Endodermal cell (in vitro differentiated cells): ENCODE measurements around the gene DLGAP1. TPM values are rescaled to one million over a fixed set of nuclear protein-coding genes. Genes with fewer than 3 reads are reported as not detected.

Experiments
- DNase-seq: peaks from one replicate; pipeline ENCODE4 v3.0.0-alpha.2; 2017
- H3K27ac ChIP-seq: 2 replicates; pipeline ENCODE4 v1.5.1; 2013; ENCODE audit warnings: mild to moderate bottlenecking, low read depth, low read length, moderate library complexity
- H3K27me3 ChIP-seq: 2 replicates; pipeline ENCODE4 v1.6.1; 2013; ENCODE audit warnings: mild to moderate bottlenecking, low read length, moderate library complexity; ENCODE audit not compliant: insufficient read depth, control insufficient read depth, poor library complexity, severe bottlenecking
- H3K36me3 ChIP-seq: 2 replicates; pipeline ENCODE4 v1.7.0; 2013; ENCODE audit warnings: mild to moderate bottlenecking, low read length, moderate library complexity; ENCODE audit not compliant: control insufficient read depth, insufficient read depth
- H3K4me1 ChIP-seq: one replicate; pipeline ENCODE4 v1.7.0; 2013; ENCODE audit warnings: low read length; ENCODE audit not compliant: control insufficient read depth, insufficient read depth
- H3K4me3 ChIP-seq: 2 replicates; pipeline ENCODE4 v1.5.1; 2013; ENCODE audit warnings: mild to moderate bottlenecking, low read length, moderate library complexity
- H3K9ac ChIP-seq: 2 replicates; pipeline ENCODE4 v1.6.1; 2013; ENCODE audit warnings: mild to moderate bottlenecking, low read length, moderate library complexity; ENCODE audit not compliant: poor library complexity, severe bottlenecking; ENCODE audit errors: extremely low read depth
- H3K9me3 ChIP-seq: 2 replicates; pipeline ENCODE4 v1.6.1; 2013; ENCODE audit warnings: mild to moderate bottlenecking, low read length, moderate library complexity; ENCODE audit not compliant: control insufficient read depth
- H3K27ac Mint-ChIP-seq: 2 replicates; pipeline ENCODE4 v1.8.0; 2020; ENCODE audit warnings: mixed read lengths
- H3K27me3 Mint-ChIP-seq: 2 replicates; pipeline ENCODE4 v1.8.0; 2021; ENCODE audit warnings: mild to moderate bottlenecking, mixed read lengths; ENCODE audit not compliant: insufficient read depth
- H3K36me3 Mint-ChIP-seq: 2 replicates; pipeline ENCODE4 v1.8.0; 2020; ENCODE audit warnings: low read depth, mixed read lengths
- H3K4me1 Mint-ChIP-seq: 2 replicates; pipeline ENCODE4 v1.8.0; 2020; ENCODE audit warnings: mixed read lengths
- H3K4me3 Mint-ChIP-seq: 2 replicates; pipeline ENCODE4 v1.8.0; 2020; ENCODE audit warnings: mild to moderate bottlenecking, moderate library complexity, mixed read lengths
- H3K9me3 Mint-ChIP-seq: 2 replicates; pipeline ENCODE4 v1.8.0; 2020; ENCODE audit warnings: mild to moderate bottlenecking, mixed read lengths
- CTCF ChIP-seq: fragments of 200-600 bp; sonication (generic); conservative IDR thresholded peaks from 2 replicates; pipeline ENCODE4 v1.5.0; 2021; ENCODE audit warnings: antibody characterized with exemption, mild to moderate bottlenecking
- WGBS, 2 experiments: methylation state at CpG; one replicate each; pipeline versions ENCODE4 v1.1.5 to v1.1.7; 2013; ENCODE audit warnings: missing lambda C conversion rate in 2 of 2, mixed read lengths in 1 of 2; ENCODE audit not compliant: insufficient coverage in 1 of 2, insufficient read length in 1 of 2; 5-methylcytosine and 5-hydroxymethylcytosine counted together
- total RNA-seq, 2 donors: library from RNA; stranded (reverse); fragmentation: NEBNext Ultra II Directional in 1 of 2; extraction: Animal tissue kit (Norgen Biotek cat#: 25700) in 1 of 2; gene quantifications; 2 replicates in 1 of 2; 3 replicates in 1 of 2; pipeline ENCODE4 v1.2.1, GENCODE V29; 2021

DLGAP1 gene
- total RNA-seq, 2 donors from 2014 or later, result 11.5 to 21.5 TPM

GRCh38 chr18:3914109-3914508 is 541.0 kb downstream of the DLGAP1 start:
- H3K27ac ChIP-seq, result no peak overlapping the region
- Mint-ChIP-seq H3K4me3 (no peak overlapping the region), H3K27me3 (no peaks in the 10 kb centered on the region), H3K4me1 (peaks cover 7% of the 10 kb centered on the region), H3K27ac (no peak overlapping the region), H3K36me3 (no peaks in the 10 kb centered on the region), H3K9me3 (no peaks in the 10 kb centered on the region)
- no peak for DNase-seq
- WGBS, 2 experiments, result 81 to 97% methylated on average over 2 to 3 of the region's 3 CpGs
- no peaks in the 10 kb centered on the region for H3K27me3 ChIP-seq
- no peak for TF ChIP-seq CTCF
- no peak overlapping the region for H3K4me3 ChIP-seq
- no peaks in the 10 kb centered on the region for H3K36me3 ChIP-seq
- H3K4me1 ChIP-seq, result peaks cover 5% of the 10 kb centered on the region
- H3K9me3 ChIP-seq, result no peaks in the 10 kb centered on the region
- no peak overlapping the region for H3K9ac ChIP-seq

GRCh38 chr18:3912705-3913104 is 542.4 kb downstream of the DLGAP1 start:
- no peak overlapping the region for H3K27ac ChIP-seq
- peaks cover 5% of the 10 kb centered on the region for H3K4me1 ChIP-seq
- no peak overlapping the region for H3K9ac ChIP-seq
- Mint-ChIP-seq H3K27me3 (no peaks in the 10 kb centered on the region), H3K4me1 (peaks cover 7% of the 10 kb centered on the region), H3K27ac (no peak overlapping the region), H3K9me3 (no peaks in the 10 kb centered on the region), H3K4me3 (no peak overlapping the region), H3K36me3 (no peaks in the 10 kb centered on the region)
- no peaks in the 10 kb centered on the region for H3K9me3 ChIP-seq
- H3K36me3 ChIP-seq, result no peaks in the 10 kb centered on the region
- no peak for DNase-seq
- WGBS, 2 experiments, result 100% methylated on average over 1 of the region's 1 CpG
- H3K27me3 ChIP-seq, result no peaks in the 10 kb centered on the region
- H3K4me3 ChIP-seq, result no peak overlapping the region
- TF ChIP-seq CTCF, result no peak

- peaks cover 7% of the 10 kb centered on the region for H3K4me1 Mint-ChIP-seq
- no peak overlapping the region for H3K9ac ChIP-seq
- no peak overlapping the region for H3K27ac Mint-ChIP-seq
- H3K9me3 Mint-ChIP-seq, result no peaks in the 10 kb centered on the region
- H3K36me3 ChIP-seq, result no peaks in the 10 kb centered on the region
- H3K4me3 ChIP-seq, result no peak overlapping the region
- no peak for DNase-seq
- H3K4me3 Mint-ChIP-seq, result no peak overlapping the region
- no peak overlapping the region for H3K27ac ChIP-seq
- no peaks in the 10 kb centered on the region for H3K27me3 ChIP-seq
- no peaks in the 10 kb centered on the region for H3K27me3 Mint-ChIP-seq
- H3K36me3 Mint-ChIP-seq, result no peaks in the 10 kb centered on the region
- TF ChIP-seq CTCF, result no peak
- no peaks in the 10 kb centered on the region for H3K9me3 ChIP-seq
- H3K4me1 ChIP-seq, result peaks cover 5% of the 10 kb centered on the region
Measured at GRCh38 chr18:3911413-3911812, 543.7 kb downstream of the DLGAP1 start.
